Ovary (tissue), 9 donors: ENCODE results near the gene SSTR5. TPM values are rescaled to one million over a fixed set of nuclear protein-coding genes. Genes with fewer than 3 reads are reported as not detected.
"Not testable (repeated sequence)": the region's sequence is repeated elsewhere in the genome, so short reads cannot be mapped to it uniquely, and the experiment has no call there.

Source experiments
- DNase-seq, 5 donors: peaks; one replicate each; pipeline ENCODE4 v3.0.0-alpha.2; 2019 to 2020
- H3K27ac ChIP-seq, 2 donors: fragments of 200-600 bp; one replicate each; pipeline versions ENCODE4 v1.5.1 to v1.8.0; 2019 to 2022
- H3K27me3 ChIP-seq: fragments of 200-600 bp; one replicate; pipeline ENCODE4 v1.8.0; 2022
- H3K36me3 ChIP-seq: fragments of 200-600 bp; sonication (generic); one replicate; pipeline ENCODE4 v1.5.1; 2019
- H3K4me1 ChIP-seq: one replicate; pipeline ENCODE4 v1.8.1; 2013; ENCODE audit warnings: mild to moderate bottlenecking, moderate library complexity; ENCODE audit not compliant: insufficient read depth
- H3K4me3 ChIP-seq: fragments of 200-600 bp; sonication (generic); one replicate; pipeline ENCODE4 v1.5.1; 2017
- H3K9me3 ChIP-seq, 2 donors: fragments of 200-600 bp in 1 of 2; sonication (generic) in 1 of 2; one replicate each; pipeline versions ENCODE4 v1.5.1 to v1.8.1; 2013 to 2019; ENCODE audit warnings: mild to moderate bottlenecking in 1 of 2, moderate library complexity in 1 of 2
- EP300 ChIP-seq: sonication (generic); formaldehyde crosslinking; IDR thresholded peaks from one replicate; pipeline ENCODE4 v1.6.1; 2017; ENCODE audit warnings: antibody characterized with exemption
- POLR2A ChIP-seq: fragments of 450-650 bp; IDR thresholded peaks from one replicate; pipeline ENCODE4 v1.6.1; 2017; ENCODE audit warnings: antibody characterized with exemption, mild to moderate bottlenecking, moderate library complexity
- WGBS, 3 donors: extraction: QIAGEN DNeasy Blood & Tissue Kit in 1 of 3; methylation state at CpG; one replicate each; pipeline versions ENCODE4 v1.1.5 to v1.1.7; 2013 to 2017; 5-methylcytosine and 5-hydroxymethylcytosine counted together
- intact Hi-C, 4 donors: fragments of 100-400 bp; cut with DNase I; formaldehyde crosslinking; loops; one replicate each; pipeline versions ENCODE4 v1.11.0 to v1.15.1; 2022 to 2023
- polyA plus RNA-seq, 2 donors: library from polyadenylated mRNA; stranded (reverse); fragments of 200-250 nt in 1 of 2; fragments of 350-450 nt in 1 of 2; fragmentation: Illumina TruSeq in 1 of 2; extraction: RNeasy Lipid Tissue Mini Kit (QIAGEN cat#74804) in 1 of 2; gene quantifications; one replicate each; pipeline ENCODE4 v1.2.3, GENCODE V29; 2013 to 2014
- total RNA-seq, 7 donors: library from RNA; depleted of rRNA in 2 of 7; stranded (reverse); fragments of >200 nt in 2 of 7; fragmentation: NEBNext Ultra II Directional in 3 of 7; extraction: Animal tissue kit (Norgen Biotek cat#: 25700) in 3 of 7; gene quantifications; one replicate each; pipeline versions ENCODE4 v1.1.0 to v1.2.4, GENCODE V29; 2016 to 2023
- TF ChIP-seq, protein P1 (sequence below), 3 donors: fragments of 450-650 bp in 2 of 3; fragments of 200-600 bp in 1 of 3; IDR thresholded peaks; one replicate each; pipeline versions ENCODE4 v1.5.1 to v1.8.0; 2016 to 2022; ENCODE audit warnings: antibody characterized with exemption in 3 of 3, mild to moderate bottlenecking in 1 of 3
- donor health status: DM: no; HTN: no; CAD: no; lungs with moderate emphysema.
- donor health status: DM: no; HTN: no; CAD: no.
- donor health status: Bipolar disorder and iron deficiency.
- donor health status: DM: yes; HTN: yes; CAD: no.
- donor health status: DM: no; HTN: no; CAD: no.
- donor health status: DM: yes; HTN: yes; CAD: no.

Gene SSTR5
- total and polyA plus RNA-seq, 9 donors = not detected

DNA sequence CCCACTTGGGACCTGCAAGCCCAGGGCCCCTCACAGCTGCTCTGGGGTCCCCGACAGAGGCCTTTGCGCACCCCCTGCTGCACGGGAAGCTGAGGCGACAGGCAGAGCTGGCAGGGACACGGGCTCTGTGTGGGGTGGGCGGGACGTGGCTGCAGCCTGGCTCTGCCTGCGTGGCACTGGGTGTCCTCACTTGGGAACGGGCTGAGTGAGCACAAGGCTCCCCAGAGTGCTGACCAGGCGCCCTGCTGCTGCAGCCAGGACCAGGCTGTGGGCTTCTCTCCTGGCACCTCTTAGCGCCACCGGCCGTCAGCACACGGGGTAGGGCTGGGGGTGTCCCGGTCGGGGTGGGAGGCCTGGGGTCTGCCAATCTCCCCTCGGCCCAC, 16.9 kb downstream of the SSTR5 start:
- no peak for DNase-seq
- Histone ChIP-seq H3K4me1 (peaks cover 5% of the 10 kb centered on the region), H3K9me3 (peaks cover 4 to 8% of the 10 kb centered on the region in 2 donors), H3K4me3 (no peak overlapping the region), H3K27me3 (no peaks in the 10 kb centered on the region), H3K27ac (no peak overlapping the region), H3K36me3 (no peaks in the 10 kb centered on the region)
- TF ChIP-seq EP300 (no peak), POLR2A (no peak)
- TF ChIP-seq, protein P1, sequence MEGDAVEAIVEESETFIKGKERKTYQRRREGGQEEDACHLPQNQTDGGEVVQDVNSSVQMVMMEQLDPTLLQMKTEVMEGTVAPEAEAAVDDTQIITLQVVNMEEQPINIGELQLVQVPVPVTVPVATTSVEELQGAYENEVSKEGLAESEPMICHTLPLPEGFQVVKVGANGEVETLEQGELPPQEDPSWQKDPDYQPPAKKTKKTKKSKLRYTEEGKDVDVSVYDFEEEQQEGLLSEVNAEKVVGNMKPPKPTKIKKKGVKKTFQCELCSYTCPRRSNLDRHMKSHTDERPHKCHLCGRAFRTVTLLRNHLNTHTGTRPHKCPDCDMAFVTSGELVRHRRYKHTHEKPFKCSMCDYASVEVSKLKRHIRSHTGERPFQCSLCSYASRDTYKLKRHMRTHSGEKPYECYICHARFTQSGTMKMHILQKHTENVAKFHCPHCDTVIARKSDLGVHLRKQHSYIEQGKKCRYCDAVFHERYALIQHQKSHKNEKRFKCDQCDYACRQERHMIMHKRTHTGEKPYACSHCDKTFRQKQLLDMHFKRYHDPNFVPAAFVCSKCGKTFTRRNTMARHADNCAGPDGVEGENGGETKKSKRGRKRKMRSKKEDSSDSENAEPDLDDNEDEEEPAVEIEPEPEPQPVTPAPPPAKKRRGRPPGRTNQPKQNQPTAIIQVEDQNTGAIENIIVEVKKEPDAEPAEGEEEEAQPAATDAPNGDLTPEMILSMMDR (IDR thresholded peaks at IDR 0.05) = no peak
- 34 to 57% (median 50%) methylated on average over 14 to 17 of the region's 17 CpGs for WGBS, 3 donors
- intact Hi-C loops = no loop called here

DNA sequence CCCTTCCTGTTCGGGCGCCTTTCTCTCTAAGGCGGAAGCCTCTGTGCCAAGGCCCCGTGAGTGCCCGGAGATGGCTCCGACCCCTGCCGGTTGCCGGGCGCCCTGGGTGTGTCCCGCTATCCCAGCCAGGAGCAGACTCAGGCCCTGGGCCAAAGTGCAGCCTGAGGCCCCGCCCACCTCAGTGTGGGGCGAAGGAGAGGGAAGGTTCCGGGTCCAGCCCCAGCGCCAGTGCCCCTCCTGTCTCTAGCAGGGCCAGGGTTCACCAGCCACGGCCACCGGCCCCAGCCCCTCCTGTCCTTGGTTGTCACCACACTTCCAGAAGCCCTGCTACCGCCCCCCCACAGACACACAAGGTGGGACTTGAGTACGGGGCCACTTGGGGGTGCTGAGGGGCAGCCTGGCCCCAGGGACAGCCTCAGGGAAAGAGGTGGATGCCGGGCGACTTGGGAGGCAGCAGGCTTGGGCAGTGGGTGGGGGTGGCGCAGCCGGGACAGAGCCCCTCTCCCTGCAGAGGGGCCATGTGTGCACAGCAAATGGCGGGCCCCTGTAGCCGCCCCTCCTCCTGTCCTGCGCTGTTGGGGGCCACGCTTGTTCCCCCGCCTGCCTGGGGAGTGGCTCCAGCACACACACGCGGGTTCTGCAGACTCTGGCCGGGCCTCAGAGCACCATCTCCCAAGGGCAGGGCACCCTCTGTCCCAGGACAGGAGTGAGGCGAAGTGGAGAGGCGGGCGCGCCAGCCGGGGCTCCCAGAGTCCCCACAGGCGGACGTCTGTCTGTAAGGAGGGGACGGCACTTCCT, 17.5 kb downstream of the SSTR5 start:
- TF ChIP-seq EP300 (no peak), POLR2A (no peak)
- TF ChIP-seq, protein P1 (IDR thresholded peaks at IDR 0.05) = no peak
- Histone ChIP-seq H3K27me3 (no peaks in the 10 kb centered on the region), H3K4me1 (peaks cover 5% of the 10 kb centered on the region), H3K9me3 (peaks cover 0 to 2% of the 10 kb centered on the region in 2 donors), H3K4me3 (no peak overlapping the region), H3K36me3 (no peaks in the 10 kb centered on the region), H3K27ac (no peak overlapping the region)
- intact Hi-C loops = loop anchor here in 1 of 4 donors (10.0 kb wide), 1 partner anchor 275 kb away; no protein-coding TSS in a partner anchor
- WGBS, 3 donors = 20 to 25% (median 22%) methylated on average over 29 to 38 of the region's 38 CpGs
- DNase-seq = peak in 2 of 5 donors; percentile 50 to 71

DNA sequence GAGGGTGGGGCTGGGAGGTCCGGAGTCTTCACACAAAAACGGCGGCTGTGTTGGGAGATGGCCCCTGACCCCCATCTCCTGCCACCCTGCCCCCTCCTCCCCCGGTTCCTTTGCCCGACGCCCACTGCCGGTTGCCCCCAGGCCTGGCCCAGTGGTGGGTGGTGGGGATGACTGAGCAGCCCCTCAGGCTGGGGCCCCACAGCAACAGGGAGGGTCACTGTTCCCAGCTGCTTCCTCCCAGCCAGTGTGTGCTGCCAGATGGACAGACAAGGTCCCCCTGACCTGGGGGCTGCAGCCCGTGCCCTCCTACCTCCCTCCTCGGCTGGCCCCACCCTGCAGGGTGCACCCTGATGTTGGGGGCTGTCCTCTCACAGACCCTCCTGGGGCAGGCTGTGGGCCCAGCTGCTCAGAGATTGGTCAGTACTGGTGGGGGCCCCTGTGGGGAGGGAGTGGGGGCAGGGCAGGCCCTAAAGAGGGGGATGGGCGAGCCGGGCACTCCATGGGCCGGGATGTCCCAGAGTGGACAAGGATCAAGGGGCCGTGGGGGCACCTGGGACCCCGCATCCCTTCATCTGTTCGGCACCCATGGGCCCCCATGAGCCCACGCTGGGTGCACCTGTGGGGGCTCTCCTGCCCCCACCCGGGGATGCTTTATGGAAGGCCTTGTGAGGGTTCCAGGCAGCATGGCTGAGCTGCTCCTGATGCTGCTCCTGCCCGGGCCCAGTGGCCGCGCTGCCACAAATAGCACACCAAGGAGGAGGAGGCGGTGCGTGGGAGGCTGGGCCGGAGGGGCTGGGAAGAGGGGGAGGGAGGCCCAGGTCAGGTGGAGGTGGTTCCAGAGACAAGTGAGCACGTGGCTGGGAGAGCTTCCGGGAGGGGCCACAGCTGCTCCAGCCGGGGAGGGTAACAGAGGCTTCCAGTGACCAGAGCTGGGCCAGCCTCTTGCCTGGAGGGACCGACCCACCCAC, 18.4 kb downstream of the SSTR5 start:
- intact Hi-C loops = loop anchor here in 1 of 4 donors (10.0 kb wide), 1 partner anchor 276 kb away; no protein-coding TSS in a partner anchor
- Histone ChIP-seq H3K4me3 (no peak overlapping the region), H3K27ac (no peak overlapping the region), H3K36me3 (no peaks in the 10 kb centered on the region), H3K9me3 (no peaks in the 10 kb centered on the region), H3K4me1 (peaks cover 5% of the 10 kb centered on the region), H3K27me3 (no peaks in the 10 kb centered on the region)
- DNase-seq = no peak
- TF ChIP-seq, protein P1 (IDR thresholded peaks at IDR 0.05) = no peak
- TF ChIP-seq EP300 (no peak), POLR2A (no peak)
- 8 to 9% (median 8%) methylated on average over 23 to 27 of the region's 27 CpGs for WGBS, 3 donors

DNA sequence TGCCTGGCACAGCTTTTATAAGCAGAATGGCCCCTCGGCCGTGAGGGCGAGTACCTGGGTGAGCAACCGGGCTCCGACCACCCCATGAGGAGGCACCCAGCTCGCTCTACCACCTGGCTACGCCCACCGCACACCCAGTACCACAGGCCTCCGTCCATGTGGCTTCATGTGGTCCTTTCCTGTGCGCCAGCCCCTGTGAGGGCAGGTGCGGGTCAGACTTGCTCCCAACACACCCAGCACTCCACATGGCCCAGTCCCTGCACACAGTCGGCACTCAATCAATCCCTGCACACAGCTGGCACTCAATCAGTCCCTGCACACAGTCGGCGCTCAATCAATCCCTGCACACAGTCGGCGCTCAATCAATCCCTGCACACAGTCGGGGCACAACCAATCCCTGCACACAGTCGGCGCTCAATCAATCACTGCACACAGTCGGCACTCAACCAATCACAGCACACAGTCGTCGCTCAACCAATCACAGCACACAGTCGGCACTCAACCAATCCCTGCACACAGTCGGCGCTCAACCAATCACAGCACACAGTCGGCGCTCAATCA, 19.5 kb downstream of the SSTR5 start:
- Histone ChIP-seq H3K4me1 (peaks cover 5% of the 10 kb centered on the region), H3K9me3 (no peaks in the 10 kb centered on the region), H3K27me3 (no peaks in the 10 kb centered on the region), H3K27ac (no peak overlapping the region), H3K36me3 (no peaks in the 10 kb centered on the region), H3K4me3 (no peak overlapping the region)
- no peak for DNase-seq
- TF ChIP-seq, protein P1 (IDR thresholded peaks at IDR 0.05) = no peak
- no peak for TF ChIP-seq EP300
- no peak for TF ChIP-seq POLR2A
- intact Hi-C loops = loop anchor here in 1 of 4 donors (10.0 kb wide), 1 partner anchor 277 kb away; no protein-coding TSS in a partner anchor
- 92 to 94% (median 93%) methylated on average over 27 of the region's 27 CpGs for WGBS, 3 donors

DNA sequence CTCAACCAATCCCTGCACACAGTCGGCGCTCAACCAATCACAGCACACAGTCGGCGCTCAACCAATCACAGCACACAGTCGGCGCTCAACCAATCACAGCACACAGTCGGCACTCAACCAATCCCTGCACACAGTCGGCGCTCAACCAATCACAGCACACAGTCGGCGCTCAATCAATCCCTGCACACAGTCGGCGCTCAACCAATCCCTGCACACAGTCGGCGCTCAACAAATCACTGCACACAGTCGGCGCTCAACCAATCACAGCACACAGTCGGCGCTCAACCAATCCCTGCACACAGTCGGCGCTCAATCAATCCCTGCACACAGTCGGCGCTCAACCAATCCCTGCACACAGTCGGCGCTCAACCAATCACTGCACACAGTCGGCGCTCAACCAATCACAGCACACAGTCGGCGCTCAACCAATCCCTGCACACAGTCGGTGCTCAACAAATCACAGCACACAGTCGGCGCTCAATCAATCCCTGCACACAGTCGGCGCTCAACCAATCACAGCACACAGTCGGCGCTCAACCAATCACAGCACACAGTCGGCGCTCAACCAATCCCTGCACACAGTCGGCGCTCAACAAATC, 20.2 kb downstream of the SSTR5 start:
- not testable (repeated sequence) for H3K36me3 ChIP-seq, H3K27me3 ChIP-seq, H3K9me3 ChIP-seq, H3K27ac ChIP-seq, DNase-seq, H3K4me3 ChIP-seq, H3K4me1 ChIP-seq
- 94 to 96% (median 94%) methylated on average over 33 to 39 of the region's 40 CpGs for WGBS, 3 donors
- intact Hi-C loops = loop anchor here in 1 of 4 donors (10.0 kb wide), 1 partner anchor 278 kb away; no protein-coding TSS in a partner anchor
